HG03159 (cell line): ENCODE measurements around the gene HIP1.
"Not testable (repeated sequence)": the region's sequence is repeated elsewhere in the genome, so short reads cannot be mapped to it uniquely, and the experiment has no call there.

Experiments used
- ATAC-seq: cut with Tn5 transposase; IDR thresholded peaks from one replicate; pipeline ENCODE4 v1.9.1; 2021; ENCODE audit warnings: mild to moderate bottlenecking, moderate library complexity; ENCODE audit not compliant: unreplicated experiment

Gene HIP1

GRCh38 chr7:75619636-75620035 is 119.1 kb downstream of the HIP1 start:
- ATAC-seq: no peak

GRCh38 chr7:75617634-75618234 is 121.0 kb downstream of the HIP1 start:
- ATAC-seq: no peak

DNA sequence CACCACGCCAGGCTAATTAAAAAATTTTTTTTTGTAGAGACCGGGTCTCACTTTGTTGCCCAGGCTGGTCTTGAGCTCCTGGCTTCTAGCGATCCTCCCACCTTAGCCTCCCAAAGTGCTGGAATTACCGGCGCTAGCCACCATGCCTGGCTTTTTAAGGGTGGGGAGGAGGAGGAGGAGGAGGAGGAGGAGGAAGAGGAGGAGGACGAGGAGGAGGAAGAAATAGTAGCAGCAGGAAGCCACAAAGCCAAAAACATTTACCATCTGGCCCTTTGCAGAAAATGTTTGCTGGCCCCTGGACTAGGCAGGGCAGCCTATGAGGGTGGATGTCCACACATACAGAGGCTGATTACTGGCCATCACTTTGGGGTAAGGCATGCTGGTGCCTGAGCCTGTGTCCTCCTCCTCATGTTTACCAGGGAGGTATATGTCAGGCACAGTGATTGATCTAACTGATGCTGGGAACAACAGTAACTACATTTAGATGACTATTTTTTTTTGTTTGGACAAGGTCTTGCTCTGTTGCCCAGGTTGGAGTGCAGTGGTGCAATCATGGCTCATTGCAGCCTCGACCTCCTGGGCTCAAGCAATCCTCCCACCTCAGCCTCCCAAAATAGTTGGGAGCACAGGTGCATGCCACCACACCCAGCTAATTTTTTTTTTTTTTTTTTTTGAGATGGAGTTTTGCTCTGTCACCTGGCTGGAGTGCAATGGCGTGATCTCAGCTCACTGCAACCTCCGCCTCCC is 122.1 kb downstream of the HIP1 start:
- ATAC-seq: no peak

DNA sequence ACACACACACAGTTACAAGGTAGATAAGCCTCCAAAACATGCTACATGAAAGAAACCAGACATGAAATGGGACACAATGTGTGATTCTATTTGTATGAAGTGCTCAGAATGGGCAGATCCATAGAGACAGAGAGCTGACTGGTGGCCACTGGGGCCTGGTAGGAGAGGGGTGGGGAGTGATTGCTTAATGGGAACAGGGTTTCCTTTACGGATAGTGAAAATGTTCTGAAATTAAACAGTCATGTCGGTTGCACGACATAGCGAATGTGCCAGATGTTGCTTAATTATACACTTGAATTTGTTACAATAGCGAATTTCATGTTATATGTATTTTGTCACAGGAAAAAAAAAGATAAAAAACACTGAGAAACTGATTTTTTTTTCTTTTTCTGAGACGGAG is 124.3 kb downstream of the HIP1 start:
- no peak for ATAC-seq

- no peak for ATAC-seq
Measured at GRCh38 chr7:75613351-75613750, 125.4 kb downstream of the HIP1 start.

- no peak for ATAC-seq
Measured at GRCh38 chr7:75611557-75612178, 127.1 kb downstream of the HIP1 start.

DNA sequence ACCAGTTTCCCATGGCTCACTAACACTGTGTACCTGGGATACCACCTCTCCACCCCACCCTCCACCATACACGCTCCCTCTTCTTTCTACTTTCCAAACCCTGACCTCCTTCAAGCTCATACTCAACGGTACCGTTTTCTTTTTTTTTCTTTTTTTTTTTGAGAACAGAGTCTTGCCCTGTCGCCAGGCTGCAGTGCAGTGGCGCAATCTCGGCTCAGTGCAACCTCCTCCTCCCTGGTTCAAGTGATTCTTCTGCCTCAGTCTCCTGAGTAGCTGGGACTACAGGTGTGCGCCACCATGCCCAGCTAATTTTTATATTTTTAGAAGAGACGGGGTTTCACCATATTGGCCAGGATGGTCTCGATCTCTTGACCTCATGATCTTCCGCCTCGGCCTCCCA is 129.3 kb downstream of the HIP1 start:
- not testable (repeated sequence) for ATAC-seq

DNA sequence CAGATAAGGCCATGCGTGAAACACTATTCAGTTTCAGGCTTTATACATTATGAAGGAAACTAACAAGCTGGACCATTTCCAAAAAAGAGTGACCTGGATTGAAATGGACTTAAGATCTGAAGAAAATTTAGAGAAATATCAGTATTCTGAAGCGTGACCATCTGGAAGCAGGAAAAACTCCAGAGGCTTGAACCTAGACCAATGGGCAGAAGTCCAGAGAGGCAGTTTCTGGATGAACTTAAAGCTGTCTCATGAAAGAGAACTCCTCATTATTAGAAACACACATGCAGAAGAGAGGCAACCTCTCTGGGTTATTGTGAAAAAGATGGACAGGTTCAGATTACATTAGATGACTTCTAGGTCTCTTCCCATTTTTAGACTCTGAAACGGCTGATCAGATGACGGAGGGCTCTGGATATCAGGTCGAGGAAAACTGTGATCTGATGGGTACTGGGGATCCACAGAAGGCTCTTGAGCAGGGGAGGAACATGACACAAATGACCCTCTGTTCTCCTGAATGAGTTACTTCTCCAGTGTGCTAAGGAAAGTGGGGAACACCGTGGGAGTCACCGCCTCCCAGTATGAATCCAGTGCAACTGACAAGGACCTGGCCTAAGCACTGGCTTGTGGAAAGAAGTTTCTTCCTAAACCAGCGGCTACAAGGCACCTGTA is 130.2 kb downstream of the HIP1 start:
- ATAC-seq: no peak

- ATAC-seq: no peak
Measured at GRCh38 chr7:75604408-75604807, 134.3 kb downstream of the HIP1 start.

DNA sequence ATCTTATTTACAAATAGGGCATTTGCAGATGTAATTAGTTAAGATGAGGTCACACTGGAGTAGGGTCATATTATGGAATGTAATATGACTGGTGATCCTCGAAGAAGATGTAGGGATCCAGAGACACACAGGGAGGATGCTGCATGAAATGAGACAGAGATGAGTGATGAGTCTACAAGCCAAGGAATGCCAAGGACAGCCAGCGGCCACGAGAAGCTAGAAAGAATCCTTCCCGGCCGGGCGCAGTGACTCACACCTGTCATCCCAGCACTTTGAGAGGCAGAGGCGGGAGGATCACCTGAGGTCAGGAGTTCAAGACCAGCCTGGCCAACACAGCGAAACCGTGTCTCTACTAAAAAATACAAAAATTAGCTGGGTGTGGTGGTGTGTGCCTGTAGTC is 135.9 kb downstream of the HIP1 start:
- not testable (repeated sequence) for ATAC-seq

GRCh38 chr7:75601539-75601938 is 137.2 kb downstream of the HIP1 start:
- no peak for ATAC-seq

GRCh38 chr7:75600748-75601147 is 138.0 kb downstream of the HIP1 start:
- ATAC-seq: not testable (repeated sequence)

DNA sequence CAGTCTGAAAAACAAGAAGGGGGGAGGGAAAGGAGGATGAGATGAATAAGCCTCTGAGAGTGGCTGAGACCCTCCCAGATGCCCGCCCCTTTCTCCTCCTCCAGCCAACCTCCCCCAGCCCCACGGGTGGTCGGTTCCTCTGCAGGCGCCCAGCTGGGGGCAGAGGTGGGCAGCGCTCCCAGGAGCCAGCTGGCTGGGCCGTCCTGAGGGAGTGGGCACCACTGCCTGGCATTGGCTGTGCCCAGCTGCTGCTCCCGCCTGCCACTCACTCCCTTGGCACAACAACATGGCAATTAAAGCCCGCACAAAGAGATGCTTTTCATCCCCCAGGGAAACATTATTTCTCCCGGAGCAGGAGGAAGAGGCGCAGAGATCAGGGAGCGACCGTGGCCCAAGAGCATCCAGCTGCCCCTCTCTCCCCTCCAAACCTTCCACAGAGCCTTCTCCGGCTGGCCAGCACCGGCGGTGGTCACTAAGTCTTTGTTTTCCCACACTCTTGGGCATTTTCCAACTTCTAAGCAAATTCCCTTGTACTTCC is 139.4 kb downstream of the HIP1 start:
- no peak for ATAC-seq

- ATAC-seq: no peak
Measured at GRCh38 chr7:75596727-75597614, 141.8 kb downstream of the HIP1 start.

GRCh38 chr7:75595766-75596165 is 143.0 kb downstream of the HIP1 start:
- ATAC-seq: no peak

- ATAC-seq: not testable (repeated sequence)
Measured at GRCh38 chr7:75593500-75594184, 145.1 kb downstream of the HIP1 start.

DNA sequence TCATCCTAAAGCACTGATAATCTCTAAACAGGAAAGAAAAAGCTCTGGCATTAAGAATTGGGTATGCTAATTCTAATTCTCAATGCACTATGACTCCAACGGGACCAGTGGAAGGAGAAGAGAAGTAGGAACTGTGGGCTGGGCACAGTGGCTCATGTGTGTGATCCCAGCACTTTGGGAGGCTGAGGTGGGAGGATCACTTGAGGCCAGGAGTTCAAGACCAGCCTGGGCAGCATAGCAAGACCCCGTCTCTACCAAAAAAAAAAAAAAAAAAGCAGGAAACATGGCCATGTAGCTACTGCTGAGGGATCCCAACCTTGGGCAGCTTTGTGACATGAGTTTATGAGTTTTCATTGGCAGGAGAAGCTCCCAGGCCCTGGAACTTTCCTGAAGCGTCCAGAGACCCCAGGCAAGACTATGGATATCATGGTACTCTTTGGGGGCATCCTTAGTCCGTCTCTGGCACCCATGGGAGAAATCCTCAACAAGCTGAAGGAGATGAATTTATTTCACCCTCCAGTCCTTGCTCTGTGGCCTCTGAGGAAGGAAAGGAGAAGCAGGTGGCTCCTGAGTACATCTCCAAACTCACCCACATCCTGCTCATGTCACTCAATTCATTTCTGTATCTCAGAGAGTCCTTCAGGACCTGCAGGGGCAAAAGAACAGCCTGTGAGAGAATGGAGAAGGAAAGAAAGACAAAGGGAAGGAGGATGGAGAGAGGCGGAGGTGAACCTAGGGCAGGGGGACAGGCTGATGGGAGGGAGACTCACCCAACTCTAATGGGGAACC is 147.1 kb downstream of the HIP1 start:
- no peak for ATAC-seq

- ATAC-seq: no peak
Measured at GRCh38 chr7:75590373-75591005, 148.3 kb downstream of the HIP1 start.

GRCh38 chr7:75584354-75584753 is 154.4 kb downstream of the HIP1 start:
- no peak for ATAC-seq
